ENCODE measurements around the gene PLOD3. TPM values are rescaled to one million over a fixed set of nuclear protein-coding genes. Genes with fewer than 3 reads are reported as not detected.

Gene PLOD3
- total RNA-seq, 4 donors from 2014 or later = 30.0 to 42.5 (median 32.7) TPM

DNA sequence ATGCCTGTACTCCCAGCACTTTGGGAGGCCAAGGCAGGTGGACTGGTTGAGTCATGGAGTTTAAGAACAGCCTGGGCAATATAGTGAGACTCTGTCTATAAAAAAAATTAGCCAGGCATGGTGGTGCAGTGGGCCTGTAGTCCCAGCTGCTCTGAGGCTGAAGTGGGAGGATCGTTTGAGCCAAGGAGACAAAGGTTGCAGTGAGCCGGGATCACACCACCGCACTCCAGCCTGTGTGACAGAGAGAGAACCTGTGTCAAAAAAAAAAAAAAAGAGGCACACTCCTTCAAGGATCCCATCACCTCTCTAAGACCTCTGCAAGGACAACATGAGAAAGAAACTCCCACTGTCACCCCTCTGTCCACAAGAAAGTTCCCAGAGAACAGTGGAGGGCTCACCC, 41.7 kb downstream of the PLOD3 start:
- intact Hi-C loops (cut with DNase I) = no loop called here
- 28 to 57% methylated on average over 3 of the region's 3 CpGs for WGBS, 2 donors
- peaks cover 22 to 43% of the 10 kb centered on the region in 2 donors for H3K4me1 ChIP-seq
- peaks cover 46% of the 10 kb centered on the region for H3K27me3 ChIP-seq
- no peak for DNase-seq
- H3K4me3 ChIP-seq (replicated peaks in 1 of 3) = no peak overlapping the region
- no peak for TF ChIP-seq CTCF (IDR thresholded peaks at IDR 0.05)
- TF ChIP-seq POLR2A (IDR thresholded peaks at IDR 0.05) = no peak
- H3K27ac ChIP-seq = no peak overlapping the region
- no peaks in the 10 kb centered on the region for H3K9me3 ChIP-seq
- no peaks in the 10 kb centered on the region for H3K36me3 ChIP-seq

DNA sequence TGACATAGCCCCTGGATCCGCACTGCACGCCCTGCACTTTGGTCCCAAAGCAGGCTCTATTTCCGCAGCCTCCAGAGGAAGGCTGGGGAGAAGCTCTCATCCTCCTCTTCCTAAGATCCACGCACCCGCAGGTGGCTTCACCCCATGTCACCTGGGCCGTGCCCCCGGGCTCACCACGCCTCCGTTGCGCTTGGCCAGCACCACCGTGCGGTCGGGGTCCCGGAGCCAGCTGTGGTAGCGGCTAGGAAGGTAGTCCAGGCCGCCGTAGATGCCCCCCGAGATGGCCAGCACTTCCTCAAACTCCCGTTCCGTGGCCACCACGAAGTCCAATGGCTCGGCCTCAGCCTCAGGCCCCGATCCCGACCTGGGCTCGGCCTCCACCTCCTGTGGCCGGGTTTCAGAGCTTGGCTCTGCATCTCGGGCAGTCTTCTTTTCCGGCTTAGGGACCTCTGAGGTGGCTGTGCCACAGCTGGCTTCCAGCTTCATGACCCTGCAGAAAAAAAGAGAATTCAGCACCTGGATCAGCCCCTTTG, 43.0 kb downstream of the PLOD3 start:
- H3K4me1 ChIP-seq = peaks cover 22 to 44% of the 10 kb centered on the region in 2 donors
- no peaks in the 10 kb centered on the region for H3K9me3 ChIP-seq
- H3K27ac ChIP-seq = no peak overlapping the region
- H3K4me3 ChIP-seq (replicated peaks in 1 of 3) = no peak overlapping the region
- H3K36me3 ChIP-seq = no peaks in the 10 kb centered on the region
- TF ChIP-seq CTCF (IDR thresholded peaks at IDR 0.05) (no peak), POLR2A (IDR thresholded peaks at IDR 0.05) (no peak)
- 11 to 16% methylated on average over 13 to 16 of the region's 28 CpGs for WGBS, 2 donors
- peaks cover 38% of the 10 kb centered on the region for H3K27me3 ChIP-seq
- no peak for DNase-seq
- intact Hi-C loops (cut with DNase I) = no loop called here

GRCh38 chr7:101173752-101174244, 43.6 kb downstream of the PLOD3 start:
- peaks cover 33% of the 10 kb centered on the region for H3K27me3 ChIP-seq

DNA sequence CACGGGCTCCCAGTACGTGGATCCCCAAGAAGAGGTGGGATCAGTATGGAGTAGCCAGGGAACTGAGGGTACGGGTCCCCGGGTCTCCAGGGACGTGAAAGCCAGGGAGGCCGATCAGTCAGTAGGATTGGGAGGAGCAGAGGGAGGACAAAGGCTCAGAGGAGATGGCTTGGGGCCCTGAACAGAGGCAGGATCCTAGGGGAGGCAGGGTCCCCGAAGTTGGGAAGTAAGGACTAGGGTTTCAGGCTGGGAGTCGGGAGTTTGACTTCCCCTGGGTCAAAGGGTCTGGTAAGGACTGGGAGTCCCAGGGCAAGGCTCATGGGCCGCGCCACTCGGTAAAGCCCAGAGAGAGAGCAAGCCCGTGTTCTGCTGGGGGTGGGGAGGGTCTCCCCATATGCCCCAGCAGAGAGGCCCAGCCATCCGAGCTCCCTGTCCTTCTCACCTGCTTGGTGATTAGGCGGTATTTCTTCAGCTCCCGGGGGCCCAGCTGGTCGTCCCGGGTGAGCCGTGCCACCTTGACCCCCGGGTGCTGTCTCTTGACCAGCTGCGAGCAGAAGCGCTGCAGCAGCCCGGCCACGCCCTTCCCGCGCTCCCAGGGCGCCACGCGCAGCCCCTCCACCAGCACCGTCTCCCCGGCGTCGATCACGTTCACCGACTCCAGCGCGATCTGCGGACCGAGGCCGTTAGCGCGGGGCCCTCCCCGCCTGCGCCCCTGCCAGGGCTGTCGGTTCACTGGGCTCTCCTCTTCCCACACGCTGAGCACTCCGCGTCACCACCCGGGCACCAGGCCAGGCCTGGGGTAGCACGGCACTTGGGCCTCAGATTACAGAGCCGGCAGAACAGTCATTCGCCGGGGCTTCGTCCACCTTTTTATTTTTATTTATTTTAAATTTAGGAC, 44.3 kb downstream of the PLOD3 start:
- peak overlapping the region in 1 of 3 donors; percentile 22 for H3K4me3 ChIP-seq (replicated peaks in 1 of 3)
- H3K4me1 ChIP-seq = peaks cover 22 to 40% of the 10 kb centered on the region in 2 donors
- 4 to 6% methylated on average over 19 to 27 of the region's 53 CpGs for WGBS, 2 donors
- H3K27ac ChIP-seq = peak overlapping the region in 1 of 3 donors; percentile 38
- H3K9me3 ChIP-seq = no peaks in the 10 kb centered on the region
- TF ChIP-seq CTCF (IDR thresholded peaks at IDR 0.05) = no peak
- no peak for TF ChIP-seq POLR2A (IDR thresholded peaks at IDR 0.05)
- DNase-seq = peak; percentile 94 to 95
- H3K27me3 ChIP-seq = peaks cover 33% of the 10 kb centered on the region
- no peaks in the 10 kb centered on the region for H3K36me3 ChIP-seq
- intact Hi-C loops (cut with DNase I) = no loop called here

More at GRCh38 chr7:101173752-101174244, 43.6 kb downstream of the PLOD3 start:
- Histone ChIP-seq H3K4me3 (replicated peaks in 1 of 3) (peak overlapping the region in 1 of 3 donors; percentile 22), H3K36me3 (no peaks in the 10 kb centered on the region), H3K4me1 (peaks cover 22 to 40% of the 10 kb centered on the region in 2 donors), H3K9me3 (no peaks in the 10 kb centered on the region), H3K27ac (peak overlapping the region in 1 of 3 donors; percentile 38)
- peak; percentile 39 to 51 for DNase-seq
- intact Hi-C loops (cut with DNase I) = no loop called here
- 4 to 7% methylated on average over 16 of the region's 16 CpGs for WGBS, 2 donors
- TF ChIP-seq POLR2A (IDR thresholded peaks at IDR 0.05) (no peak), CTCF (IDR thresholded peaks at IDR 0.05) (no peak)

Measured in thyroid gland (tissue), 4 donors.